ENCODE results near the gene AGT.

AGT gene

DNA sequence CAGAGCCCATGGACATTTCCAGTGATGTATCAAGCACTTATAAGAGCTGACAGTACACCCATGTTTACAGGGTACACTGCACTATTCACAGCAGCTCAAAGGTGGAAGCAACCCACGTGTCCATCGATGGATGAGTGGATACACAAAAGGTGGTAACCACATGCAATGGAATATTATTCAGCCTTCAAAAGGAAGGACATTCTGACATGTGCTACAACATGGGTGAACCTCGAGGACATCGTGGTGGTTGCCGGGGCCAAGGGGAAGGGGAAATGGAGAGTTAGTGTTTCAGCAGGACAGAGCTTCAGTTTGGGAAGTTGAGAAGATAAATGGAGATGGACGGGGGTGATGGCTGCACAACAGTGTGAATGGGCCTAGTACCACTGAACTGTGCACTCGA is 9.1 kb downstream of the AGT start:
- TF ChIP-seq, protein P1, sequence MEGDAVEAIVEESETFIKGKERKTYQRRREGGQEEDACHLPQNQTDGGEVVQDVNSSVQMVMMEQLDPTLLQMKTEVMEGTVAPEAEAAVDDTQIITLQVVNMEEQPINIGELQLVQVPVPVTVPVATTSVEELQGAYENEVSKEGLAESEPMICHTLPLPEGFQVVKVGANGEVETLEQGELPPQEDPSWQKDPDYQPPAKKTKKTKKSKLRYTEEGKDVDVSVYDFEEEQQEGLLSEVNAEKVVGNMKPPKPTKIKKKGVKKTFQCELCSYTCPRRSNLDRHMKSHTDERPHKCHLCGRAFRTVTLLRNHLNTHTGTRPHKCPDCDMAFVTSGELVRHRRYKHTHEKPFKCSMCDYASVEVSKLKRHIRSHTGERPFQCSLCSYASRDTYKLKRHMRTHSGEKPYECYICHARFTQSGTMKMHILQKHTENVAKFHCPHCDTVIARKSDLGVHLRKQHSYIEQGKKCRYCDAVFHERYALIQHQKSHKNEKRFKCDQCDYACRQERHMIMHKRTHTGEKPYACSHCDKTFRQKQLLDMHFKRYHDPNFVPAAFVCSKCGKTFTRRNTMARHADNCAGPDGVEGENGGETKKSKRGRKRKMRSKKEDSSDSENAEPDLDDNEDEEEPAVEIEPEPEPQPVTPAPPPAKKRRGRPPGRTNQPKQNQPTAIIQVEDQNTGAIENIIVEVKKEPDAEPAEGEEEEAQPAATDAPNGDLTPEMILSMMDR (conservative IDR thresholded peaks at IDR 0.05; ENCODE audit: control insufficient read depth, insufficient read depth, low read depth, low read length): no peak
- DNase-seq (ENCODE audit: low read depth): no peak
- H3K4me3 ChIP-seq (ENCODE audit: control insufficient read depth, low read depth, low read length): no peak overlapping the region

DNA sequence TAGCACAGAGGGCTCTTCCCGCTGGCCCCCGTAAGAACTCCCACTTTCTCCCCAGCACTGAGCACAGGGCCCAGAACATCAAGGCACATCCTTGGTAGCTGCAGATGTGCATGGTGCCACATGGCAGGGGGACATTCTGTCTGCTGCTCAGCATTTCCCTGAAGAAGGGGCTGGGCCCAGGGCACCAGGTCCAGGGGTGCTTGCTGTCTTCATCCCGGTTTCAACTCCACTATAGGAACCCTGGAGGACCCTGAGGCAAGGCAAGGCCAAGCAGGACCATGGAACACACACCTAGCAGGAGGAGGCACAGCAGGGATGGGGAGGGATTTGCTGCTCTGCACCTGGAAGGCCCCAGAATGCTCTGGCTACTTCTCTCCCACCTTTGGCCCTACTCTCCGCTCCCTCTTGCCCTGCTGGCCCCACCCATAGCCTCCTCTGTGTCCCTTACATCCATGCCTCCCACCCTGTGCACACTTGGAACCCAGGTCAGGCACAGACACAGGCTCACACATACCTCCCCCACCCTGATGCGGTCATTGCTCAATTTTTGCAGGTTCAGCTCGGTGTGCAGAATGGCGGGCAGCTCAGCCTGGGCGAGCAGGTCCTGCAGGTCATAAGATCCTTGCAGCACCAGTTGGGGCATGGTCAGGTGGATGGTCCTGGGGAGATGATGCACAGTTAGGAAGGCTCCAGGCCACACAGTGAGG is 10.1 kb downstream of the AGT start:
- no peak for DNase-seq (ENCODE audit: low read depth)
- TF ChIP-seq, protein P1 (conservative IDR thresholded peaks at IDR 0.05; ENCODE audit: control insufficient read depth, insufficient read depth, low read depth, low read length): no peak
- H3K4me3 ChIP-seq (ENCODE audit: control insufficient read depth, low read depth, low read length): no peak overlapping the region

DNA sequence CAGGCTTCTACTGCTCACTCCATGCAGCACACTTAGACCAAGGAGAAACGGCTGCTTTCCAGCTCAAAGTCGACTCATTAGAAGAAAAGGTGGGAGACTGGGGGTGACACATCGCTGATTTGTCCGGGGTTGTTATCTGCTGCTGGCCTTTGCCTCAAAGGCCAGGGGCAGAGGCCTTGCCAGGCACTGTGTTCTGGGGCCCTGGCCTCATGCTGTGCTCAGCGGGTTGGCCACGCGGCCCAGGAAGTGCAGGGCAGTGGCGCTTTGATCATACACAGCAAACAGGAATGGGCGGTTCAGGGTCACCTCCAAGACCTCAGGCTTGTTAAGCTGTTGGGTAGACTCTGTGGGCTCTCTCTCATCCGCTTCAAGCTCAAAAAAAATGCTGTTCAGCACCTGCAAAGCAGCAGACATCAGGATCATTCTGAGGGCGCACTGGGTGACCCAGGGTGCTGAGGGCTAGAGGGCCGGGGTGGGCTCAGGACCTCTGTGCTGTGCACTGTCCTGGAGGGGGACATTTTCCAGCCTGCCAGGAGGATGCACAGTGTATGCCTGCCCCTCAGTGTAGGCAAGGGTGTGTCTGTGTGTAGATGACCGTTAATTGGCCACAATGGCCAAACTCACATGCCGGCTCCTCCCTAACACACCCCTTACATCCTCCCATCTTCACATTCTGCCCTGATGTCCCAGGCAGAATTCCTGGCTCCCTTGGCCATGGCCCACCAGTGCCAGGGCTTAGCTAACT is 10.8 kb downstream of the AGT start:
- no peak overlapping the region for H3K4me3 ChIP-seq (ENCODE audit: control insufficient read depth, low read depth, low read length)
- TF ChIP-seq, protein P1 (conservative IDR thresholded peaks at IDR 0.05; ENCODE audit: control insufficient read depth, insufficient read depth, low read depth, low read length): no peak
- DNase-seq (ENCODE audit: low read depth): no peak

DNA sequence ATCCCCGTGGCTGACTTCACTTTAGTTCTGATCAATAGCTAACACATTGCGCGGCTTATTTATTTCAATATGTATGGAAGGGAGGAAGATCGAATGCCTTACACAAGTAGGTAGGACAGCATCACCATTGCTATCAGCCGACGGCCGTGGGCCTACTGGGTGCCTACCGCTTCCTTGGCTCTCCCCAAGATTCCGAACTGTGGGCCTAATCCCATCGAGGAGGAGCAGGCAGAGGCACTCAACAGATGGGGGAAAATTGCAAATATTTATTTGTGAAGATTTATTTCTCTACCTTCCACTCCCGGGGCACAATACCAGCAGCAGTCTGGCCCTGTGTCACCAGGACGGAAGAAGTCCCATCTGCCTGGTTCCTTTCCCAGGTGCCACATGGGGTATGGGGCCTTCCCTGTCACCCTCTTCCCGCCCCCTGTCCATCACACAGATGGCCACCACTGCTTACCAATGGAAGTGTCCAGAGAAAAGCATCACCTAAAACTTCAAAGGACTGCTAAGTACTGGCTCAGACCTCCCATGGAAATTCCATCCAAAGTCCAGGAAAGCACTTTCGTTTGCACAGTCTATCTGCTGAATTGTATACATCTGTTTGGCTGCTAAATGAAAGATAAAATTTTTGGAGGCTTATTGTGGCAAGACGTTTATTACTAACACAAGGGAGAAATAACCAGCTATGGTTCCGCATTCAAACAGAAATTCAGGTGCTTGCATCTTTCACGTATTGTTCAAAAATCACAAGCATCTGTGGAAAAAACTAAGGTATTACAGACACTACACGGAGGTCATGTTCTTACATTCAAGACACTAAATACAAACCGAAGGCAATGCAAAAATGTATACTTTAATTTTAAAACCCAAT is 11.8 kb downstream of the AGT start:
- DNase-seq (ENCODE audit: low read depth): no peak
- TF ChIP-seq, protein P1 (conservative IDR thresholded peaks at IDR 0.05; ENCODE audit: control insufficient read depth, insufficient read depth, low read depth, low read length): no peak
- H3K4me3 ChIP-seq (ENCODE audit: control insufficient read depth, low read depth, low read length): no peak overlapping the region

- no peak for DNase-seq (ENCODE audit: low read depth)
- TF ChIP-seq, protein P1 (conservative IDR thresholded peaks at IDR 0.05; ENCODE audit: control insufficient read depth, insufficient read depth, low read depth, low read length): no peak
Observed at GRCh38 chr1:230701434-230701833, 12.5 kb downstream of the AGT start.

GRCh38 chr1:230700132-230700531 is 13.8 kb downstream of the AGT start:
- no peak overlapping the region for H3K4me3 ChIP-seq (ENCODE audit: control insufficient read depth, low read depth, low read length)
- no peak for DNase-seq (ENCODE audit: low read depth)
- TF ChIP-seq, protein P1 (conservative IDR thresholded peaks at IDR 0.05; ENCODE audit: control insufficient read depth, insufficient read depth, low read depth, low read length): no peak

More at GRCh38 chr1:230701434-230701833, 12.5 kb downstream of the AGT start:
- no peak overlapping the region for H3K4me3 ChIP-seq (ENCODE audit: control insufficient read depth, low read depth, low read length)
